Measurements from ENCODE around the gene GOPC.

GRCh38 chr6:117616391-117617209 lies 14.3 kb upstream of the GOPC start:
- TF ChIP-seq CTCF (IDR thresholded peaks at IDR 0.05) (no peak), EZH2 (IDR thresholded peaks at IDR 0.05; ENCODE audit: borderline replicate concordance, insufficient read depth, low read depth, low read length, poor library complexity, severe bottlenecking) (no peak)
